PC-3 (cell line): Measurements from ENCODE around the gene SLC35F3. TPM values are rescaled to one million over a fixed set of nuclear protein-coding genes. Genes with fewer than 3 reads are reported as not detected.

Experiments
- ATAC-seq: fragments of 200-7000 bp; cut with Tn5 transposase; 2 replicates; pipeline ENCODE4 v1.9.1; 2020; ENCODE audit warnings: mild to moderate bottlenecking, moderate library complexity
- BruUV-seq: library from RNA; stranded (reverse); fragments of 400-500 nt; replicated peaks from 2 replicates; lab custom pipeline; 2021; lab: Mats Ljungman, UMichigan
- CTCF ChIA-PET: fragments of 300-600 bp; sonication (Branson Sonifier 250); formaldehyde crosslinking; loops from one replicate; lab custom pipeline; 2022; ENCODE audit warnings: antibody characterized with exemption; lab: Charles Lee
- POLR2A ChIA-PET: fragments of 300-600 bp; sonication (Branson Sonifier 250); formaldehyde crosslinking; loops from one replicate; lab custom pipeline; 2022; ENCODE audit warnings: antibody characterized with exemption; ENCODE audit not compliant: unreplicated experiment; lab: Charles Lee
- DNase-seq: peaks from one replicate; pipeline ENCODE4 v3.0.0-alpha.2; 2015
- H2AFZ ChIP-seq: fragments of 300-600 bp; sonication (generic); 2 replicates; pipeline ENCODE4 v1.6.0; 2016; ENCODE audit warnings: antibody characterized with exemption, low read length
- H3F3A ChIP-seq: fragments of 300-600 bp; sonication (generic); one replicate; pipeline ENCODE4 v1.6.0; 2017; ENCODE audit warnings: antibody characterized with exemption, low read length, control low read depth, mild to moderate bottlenecking; ENCODE audit not compliant: unreplicated experiment
- H3K27ac ChIP-seq: fragments of 300-600 bp; sonication (generic); 2 replicates; pipeline ENCODE4 v1.5.1; 2016; ENCODE audit warnings: mild to moderate bottlenecking, low read length
- H3K27me3 ChIP-seq: fragments of 300-600 bp; sonication (generic); 2 replicates; pipeline ENCODE4 v1.6.1; 2016; ENCODE audit warnings: low read length, mixed read lengths
- H3K36me3 ChIP-seq: fragments of 300-600 bp; sonication (generic); 2 replicates; pipeline ENCODE4 v1.6.1; 2016; ENCODE audit warnings: low read depth, mixed run types, low read length, mixed read lengths
- H3K4me1 ChIP-seq: fragments of 300-600 bp; sonication (generic); 2 replicates; pipeline ENCODE4 v1.5.1; 2016; ENCODE audit warnings: low read length; ENCODE audit not compliant: insufficient read depth
- H3K4me2 ChIP-seq: fragments of 300-600 bp; sonication (generic); 2 replicates; pipeline ENCODE4 v1.6.0; 2016; ENCODE audit warnings: low read length
- H3K4me3 ChIP-seq: fragments of 300-600 bp; sonication (generic); 2 replicates; pipeline ENCODE4 v1.5.1; 2016; ENCODE audit warnings: mild to moderate bottlenecking, low read length, mixed read lengths
- H3K79me2 ChIP-seq: fragments of 300-600 bp; sonication (generic); 2 replicates; pipeline ENCODE4 v1.6.1; 2017; ENCODE audit warnings: low read length, mixed read lengths
- H3K9ac ChIP-seq: fragments of 300-600 bp; sonication (generic); 2 replicates; pipeline ENCODE4 v1.6.0; 2016; ENCODE audit warnings: mild to moderate bottlenecking, low read length
- H3K9me2 ChIP-seq: fragments of 300-600 bp; sonication (generic); replicated peaks from 2 replicates; pipeline ENCODE4 v1.6.1; 2016; ENCODE audit warnings: mixed run types, low read length, mixed read lengths
- H3K9me3 ChIP-seq: fragments of 300-600 bp; sonication (generic); 2 replicates; pipeline ENCODE4 v1.6.1; 2016; ENCODE audit warnings: low read length, mixed read lengths
- H4K20me1 ChIP-seq: fragments of 300-600 bp; sonication (generic); 2 replicates; pipeline ENCODE4 v1.6.1; 2016; ENCODE audit warnings: low read length, mixed read lengths
- CTCF ChIP-seq: fragments of 300-600 bp; sonication (generic); conservative IDR thresholded peaks from 2 replicates; pipeline ENCODE4 v1.5.1; 2017; ENCODE audit warnings: antibody characterized with exemption, low read depth, mild to moderate bottlenecking, low read length
- EZH2 ChIP-seq: fragments of 300-600 bp; sonication (generic); IDR thresholded peaks from one replicate; pipeline ENCODE4 v1.6.1; 2017; ENCODE audit warnings: antibody characterized with exemption, mild to moderate bottlenecking, low read length; ENCODE audit not compliant: unreplicated experiment
- EZH2phosphoT487 ChIP-seq: fragments of 300-600 bp; sonication (generic); IDR thresholded peaks from 2 replicates; pipeline ENCODE4 v1.6.1; 2018; ENCODE audit warnings: mild to moderate bottlenecking, antibody characterized with exemption, low read length, borderline replicate concordance
- intact Hi-C: fragments of 100-400 bp; cut with micrococcal nuclease; formaldehyde crosslinking; loops from 2 replicates; pipeline ENCODE4 v1.9.0; 2023
- total RNA-seq: library from RNA; depleted of rRNA; stranded (reverse); fragments of >200 nt; gene quantifications from 2 replicates; pipeline ENCODE4 v1.2.3, GENCODE V29; 2014

Gene SLC35F3
- total RNA-seq, 1 experiment from 2014 or later, result 17.7 TPM

- no peaks in the 10 kb centered on the region for H3K79me2 ChIP-seq
- H3K27ac ChIP-seq, result no peak overlapping the region
- H3K9ac ChIP-seq, result no peak overlapping the region
- no peaks in the 10 kb centered on the region for H3K36me3 ChIP-seq
- CTCF ChIA-PET, result no interaction called here
- POLR2A ChIA-PET, result no interaction called here
- TF ChIP-seq EZH2 (no peak), CTCF (no peak), EZH2phosphoT487 (no peak)
- DNase-seq (no peak), ATAC-seq (no peak)
- no peak overlapping the region for H2AFZ ChIP-seq
- no peaks in the 10 kb centered on the region for H3F3A ChIP-seq
- H3K4me1 ChIP-seq, result no peaks in the 10 kb centered on the region
- no peaks in the 10 kb centered on the region for H3K9me2 ChIP-seq
- H4K20me1 ChIP-seq, result no peaks in the 10 kb centered on the region
- no peaks in the 10 kb centered on the region for H3K9me3 ChIP-seq
- intact Hi-C loops, result no loop called here
- BruUV-seq, result no TSS peak
- no peaks in the 10 kb centered on the region for H3K27me3 ChIP-seq
- H3K4me3 ChIP-seq, result no peak overlapping the region
- H3K4me2 ChIP-seq, result no peak overlapping the region
These were observed 374.5 kb downstream of the SLC35F3 start for GRCh38 chr1:234279021-234279420.

GRCh38 chr1:234280500-234280899 lies 376.0 kb downstream of the SLC35F3 start:
- Histone ChIP-seq H3K79me2 (no peaks in the 10 kb centered on the region), H3K27ac (no peak overlapping the region), H3K9me3 (no peaks in the 10 kb centered on the region), H3K4me2 (no peak overlapping the region), H3K9me2 (no peaks in the 10 kb centered on the region), H3K4me3 (no peak overlapping the region), H2AFZ (no peak overlapping the region), H3K36me3 (no peaks in the 10 kb centered on the region), H4K20me1 (no peaks in the 10 kb centered on the region), H3F3A (no peaks in the 10 kb centered on the region), H3K9ac (no peak overlapping the region), H3K27me3 (no peaks in the 10 kb centered on the region), H3K4me1 (no peaks in the 10 kb centered on the region)
- ChIA-PET CTCF (no interaction called here), POLR2A (no interaction called here)
- TF ChIP-seq CTCF, result no peak
- TF ChIP-seq EZH2, result no peak
- TF ChIP-seq EZH2phosphoT487, result no peak
- intact Hi-C loops, result no loop called here
- DNase-seq (no peak), ATAC-seq (no peak)
- no TSS peak for BruUV-seq

- no peak for DNase-seq
- BruUV-seq, result no TSS peak
- Histone ChIP-seq H3K4me2 (no peak overlapping the region), H3K27ac (no peak overlapping the region), H3K4me3 (no peak overlapping the region), H3K79me2 (no peaks in the 10 kb centered on the region), H4K20me1 (no peaks in the 10 kb centered on the region), H2AFZ (no peak overlapping the region), H3K27me3 (no peaks in the 10 kb centered on the region), H3K9ac (no peak overlapping the region), H3K36me3 (no peaks in the 10 kb centered on the region), H3F3A (no peaks in the 10 kb centered on the region), H3K9me3 (no peaks in the 10 kb centered on the region), H3K9me2 (no peaks in the 10 kb centered on the region), H3K4me1 (no peaks in the 10 kb centered on the region)
- ChIA-PET CTCF (no interaction called here), POLR2A (no interaction called here)
- ATAC-seq, result no peak
- TF ChIP-seq CTCF (no peak), EZH2 (no peak), EZH2phosphoT487 (no peak)
- intact Hi-C loops, result no loop called here
These were observed 377.5 kb downstream of the SLC35F3 start for GRCh38 chr1:234281826-234282489.
